Prostate gland (tissue), 2 donors: Measurements from ENCODE around the gene HOXA7. TPM values are rescaled to one million over a fixed set of nuclear protein-coding genes. Genes with fewer than 3 reads are reported as not detected.

Experiments
- DNase-seq: peaks from one replicate; pipeline ENCODE4 v3.0.0-alpha.2; 2019; ENCODE audit warnings: low spot score
- H3K27ac ChIP-seq, 2 donors: fragments of 200-600 bp; sonication (generic); 2 replicates each; pipeline ENCODE4 v1.5.1; 2017 to 2019
- H3K27me3 ChIP-seq: fragments of 200-600 bp; sonication (generic); replicated peaks from 2 replicates; pipeline ENCODE4 v1.5.1; 2019; ENCODE audit not compliant: insufficient read depth
- H3K36me3 ChIP-seq, 2 donors: fragments of 200-600 bp; sonication (generic); 1 replicate in 1 of 2; 2 replicates in 1 of 2; pipeline versions ENCODE4 v1.5.1 to v1.8.1; 2017 to 2019
- H3K4me1 ChIP-seq: fragments of 200-600 bp; sonication (generic); replicated peaks from 2 replicates; pipeline ENCODE4 v1.5.1; 2019
- H3K4me3 ChIP-seq, 2 donors: fragments of 200-600 bp; sonication (generic); 2 replicates each; pipeline ENCODE4 v1.5.1; 2017 to 2019
- H3K9me3 ChIP-seq: fragments of 200-600 bp; sonication (generic); 2 replicates; pipeline ENCODE4 v1.5.1; 2017
- POLR2A ChIP-seq: fragments of 450-650 bp; IDR thresholded peaks from one replicate; pipeline ENCODE4 v1.6.1; 2016; ENCODE audit warnings: antibody characterized with exemption, mild to moderate bottlenecking
- POLR2AphosphoS5 ChIP-seq: sonication (generic); formaldehyde crosslinking; IDR thresholded peaks from one replicate; pipeline ENCODE4 v1.6.1; 2017; ENCODE audit warnings: antibody characterized with exemption
- WGBS: methylation state at CpG from one replicate; pipeline ENCODE4 v1.1.5; 2018; 5-methylcytosine and 5-hydroxymethylcytosine counted together
- intact Hi-C: fragments of 100-400 bp; cut with DNase I; formaldehyde crosslinking; loops from one replicate; pipeline ENCODE4 v1.14.2; 2022
- total RNA-seq, 2 donors: library from RNA; depleted of rRNA; stranded (reverse); fragments of >200 nt; gene quantifications; one replicate each; pipeline ENCODE4 v1.1.0, GENCODE V29; 2016
- TF ChIP-seq, protein P1 (sequence below), 4 experiments: fragments of 200-600 bp in 2 of 4; fragments of 450-650 bp in 2 of 4; sonication (generic) in 2 of 4; IDR thresholded peaks; 1 replicate in 3 of 4; 2 replicates in 1 of 4; pipeline ENCODE4 v1.5.1; 2016 to 2019; ENCODE audit warnings: antibody characterized with exemption in 4 of 4, mild to moderate bottlenecking in 2 of 4, moderate library complexity in 2 of 4

HOXA7 gene
- total RNA-seq, 2 donors from 2014 or later, result 2.2 to 4.6 TPM

DNA sequence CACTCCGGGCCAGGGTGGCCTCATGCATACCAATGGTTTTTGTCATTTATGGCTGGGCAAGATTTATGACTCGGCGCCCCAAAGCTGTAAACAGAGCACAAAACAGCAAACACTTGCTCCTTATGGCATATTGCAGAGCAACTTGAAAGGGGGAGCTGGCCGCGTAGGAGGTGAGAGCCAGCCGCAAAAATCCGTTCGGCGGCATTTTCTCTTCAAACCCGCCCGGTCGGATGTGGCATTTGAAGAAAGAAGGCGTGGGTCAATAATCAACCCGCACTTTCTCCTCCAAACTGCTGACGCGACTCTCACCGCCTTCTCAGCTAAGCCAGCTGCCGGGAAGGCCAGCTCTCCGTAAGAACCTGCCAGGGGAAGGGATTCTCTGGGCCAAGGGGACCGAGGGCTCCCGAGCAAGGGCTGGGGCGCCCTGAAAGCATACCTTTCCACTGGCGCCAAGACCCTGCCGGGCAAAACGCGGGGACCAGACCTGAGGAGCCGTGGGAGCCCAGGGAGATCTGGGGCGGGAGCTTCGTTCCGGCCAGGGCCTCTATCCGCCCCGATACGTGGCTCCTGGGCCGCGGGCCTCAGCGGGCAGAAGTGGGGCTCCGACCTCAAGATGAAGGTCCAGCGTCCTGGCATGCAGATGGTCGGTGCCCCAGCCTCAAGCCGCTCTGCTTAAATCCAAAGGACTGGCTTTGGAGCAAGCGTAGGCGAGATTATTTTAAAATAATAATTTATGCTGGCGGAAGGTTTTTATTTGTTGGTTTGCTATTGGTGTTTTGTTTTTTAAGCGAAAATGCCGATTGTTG lies 41.1 kb downstream of the HOXA7 start:
- peak; percentile 65 for DNase-seq
- WGBS, result 43% methylated on average over 35 of the region's 45 CpGs
- intact Hi-C loops, result no loop called here
- TF ChIP-seq POLR2AphosphoS5, result peak; percentile 64
- peak; percentile 43 for TF ChIP-seq POLR2A
- TF ChIP-seq, protein P1, sequence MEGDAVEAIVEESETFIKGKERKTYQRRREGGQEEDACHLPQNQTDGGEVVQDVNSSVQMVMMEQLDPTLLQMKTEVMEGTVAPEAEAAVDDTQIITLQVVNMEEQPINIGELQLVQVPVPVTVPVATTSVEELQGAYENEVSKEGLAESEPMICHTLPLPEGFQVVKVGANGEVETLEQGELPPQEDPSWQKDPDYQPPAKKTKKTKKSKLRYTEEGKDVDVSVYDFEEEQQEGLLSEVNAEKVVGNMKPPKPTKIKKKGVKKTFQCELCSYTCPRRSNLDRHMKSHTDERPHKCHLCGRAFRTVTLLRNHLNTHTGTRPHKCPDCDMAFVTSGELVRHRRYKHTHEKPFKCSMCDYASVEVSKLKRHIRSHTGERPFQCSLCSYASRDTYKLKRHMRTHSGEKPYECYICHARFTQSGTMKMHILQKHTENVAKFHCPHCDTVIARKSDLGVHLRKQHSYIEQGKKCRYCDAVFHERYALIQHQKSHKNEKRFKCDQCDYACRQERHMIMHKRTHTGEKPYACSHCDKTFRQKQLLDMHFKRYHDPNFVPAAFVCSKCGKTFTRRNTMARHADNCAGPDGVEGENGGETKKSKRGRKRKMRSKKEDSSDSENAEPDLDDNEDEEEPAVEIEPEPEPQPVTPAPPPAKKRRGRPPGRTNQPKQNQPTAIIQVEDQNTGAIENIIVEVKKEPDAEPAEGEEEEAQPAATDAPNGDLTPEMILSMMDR (IDR thresholded peaks at IDR 0.05), result no peak
- Histone ChIP-seq H3K27me3 (no peaks in the 10 kb centered on the region), H3K36me3 (no peaks in the 10 kb centered on the region), H3K9me3 (no peaks in the 10 kb centered on the region), H3K27ac (peak overlapping the region; percentile 64 to 71), H3K4me3 (peak overlapping the region; percentile 6 to 30), H3K4me1 (peaks cover 1% of the 10 kb centered on the region)

DNA sequence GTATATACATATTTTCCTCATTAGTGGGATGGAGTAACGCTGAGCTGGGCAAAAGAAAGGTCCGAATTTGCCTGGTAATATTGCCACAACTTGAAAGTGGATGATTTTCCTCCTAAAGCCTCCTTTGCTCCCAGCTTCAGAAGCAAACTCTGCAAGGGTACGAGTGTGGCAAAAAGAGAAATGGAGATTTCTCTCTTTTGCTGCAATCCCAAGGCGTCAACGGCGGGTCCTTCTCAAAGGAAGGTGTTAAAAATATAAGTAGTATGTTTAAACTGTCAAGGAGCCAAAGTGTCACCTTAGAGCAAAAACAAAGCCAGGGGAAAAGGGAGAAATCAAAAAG lies 41.6 kb downstream of the HOXA7 start:
- no peaks in the 10 kb centered on the region for H3K27me3 ChIP-seq
- 31% methylated on average over 6 of the region's 6 CpGs for WGBS

DNA sequence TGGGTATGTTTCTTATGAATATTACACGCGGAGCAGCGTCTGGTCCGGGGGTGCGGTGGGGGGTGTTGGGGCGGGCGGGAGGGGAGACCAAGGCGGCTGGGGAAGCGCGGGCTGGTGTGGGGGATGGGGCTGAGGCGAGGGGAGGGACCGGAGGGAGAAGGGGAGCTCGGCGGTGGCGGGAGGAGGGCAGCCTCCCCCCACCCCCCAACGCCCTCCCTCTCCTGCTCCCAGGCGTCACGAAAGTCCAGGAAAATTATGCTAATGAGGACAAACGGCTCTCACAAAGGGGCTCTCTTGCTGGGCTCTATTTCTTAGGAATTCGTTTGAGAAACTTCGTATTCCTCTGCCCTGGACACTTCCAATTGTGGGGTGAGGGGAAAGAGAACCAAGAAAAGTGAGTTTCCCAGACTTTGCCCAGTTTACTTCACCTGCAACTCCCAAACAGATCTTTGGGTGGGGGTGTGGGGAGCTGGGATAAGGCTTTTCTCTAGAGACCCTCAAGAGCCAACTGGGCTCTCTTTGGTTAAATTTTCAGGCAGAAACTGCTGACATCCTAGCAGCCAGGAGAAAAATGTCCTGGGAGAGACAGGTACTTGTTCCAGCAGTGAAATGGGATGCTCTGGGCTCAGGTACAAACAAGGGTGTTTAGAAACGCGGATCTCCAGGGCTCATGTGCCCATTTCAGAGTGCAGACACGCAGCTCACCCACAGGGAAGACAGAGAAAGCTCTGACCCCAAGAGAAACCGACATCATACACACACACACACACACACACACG lies 42.3 kb downstream of the HOXA7 start:
- 19% methylated on average over 18 of the region's 26 CpGs for WGBS
- no peaks in the 10 kb centered on the region for H3K27me3 ChIP-seq
- H3K27ac ChIP-seq, result peak overlapping the region; percentile 80 to 87
- TF ChIP-seq POLR2A (no peak), POLR2AphosphoS5 (no peak)
- TF ChIP-seq, protein P1 (IDR thresholded peaks at IDR 0.05), result no peak
- H3K36me3 ChIP-seq, result no peaks in the 10 kb centered on the region
- peaks cover 3% of the 10 kb centered on the region for H3K4me1 ChIP-seq
- DNase-seq, result peak; percentile 56
- intact Hi-C loops, result loop anchor here (2.0 kb wide), 1 partner anchor 17 kb away; no protein-coding TSS in a partner anchor
- H3K9me3 ChIP-seq, result no peaks in the 10 kb centered on the region
- H3K4me3 ChIP-seq, result peak overlapping the region; percentile 50

More for the DNA sequence above, 41.6 kb downstream of the HOXA7 start:
- no peak for TF ChIP-seq POLR2AphosphoS5
- no peak for TF ChIP-seq POLR2A
- TF ChIP-seq, protein P1 (IDR thresholded peaks at IDR 0.05), result no peak
- Histone ChIP-seq H3K27ac (peak overlapping the region; percentile 64 to 71), H3K36me3 (no peaks in the 10 kb centered on the region), H3K9me3 (no peaks in the 10 kb centered on the region), H3K4me1 (peaks cover 3% of the 10 kb centered on the region), H3K4me3 (peak overlapping the region in 1 of 2 donors; percentile 30)
- intact Hi-C loops, result no loop called here
- no peak for DNase-seq

DNA sequence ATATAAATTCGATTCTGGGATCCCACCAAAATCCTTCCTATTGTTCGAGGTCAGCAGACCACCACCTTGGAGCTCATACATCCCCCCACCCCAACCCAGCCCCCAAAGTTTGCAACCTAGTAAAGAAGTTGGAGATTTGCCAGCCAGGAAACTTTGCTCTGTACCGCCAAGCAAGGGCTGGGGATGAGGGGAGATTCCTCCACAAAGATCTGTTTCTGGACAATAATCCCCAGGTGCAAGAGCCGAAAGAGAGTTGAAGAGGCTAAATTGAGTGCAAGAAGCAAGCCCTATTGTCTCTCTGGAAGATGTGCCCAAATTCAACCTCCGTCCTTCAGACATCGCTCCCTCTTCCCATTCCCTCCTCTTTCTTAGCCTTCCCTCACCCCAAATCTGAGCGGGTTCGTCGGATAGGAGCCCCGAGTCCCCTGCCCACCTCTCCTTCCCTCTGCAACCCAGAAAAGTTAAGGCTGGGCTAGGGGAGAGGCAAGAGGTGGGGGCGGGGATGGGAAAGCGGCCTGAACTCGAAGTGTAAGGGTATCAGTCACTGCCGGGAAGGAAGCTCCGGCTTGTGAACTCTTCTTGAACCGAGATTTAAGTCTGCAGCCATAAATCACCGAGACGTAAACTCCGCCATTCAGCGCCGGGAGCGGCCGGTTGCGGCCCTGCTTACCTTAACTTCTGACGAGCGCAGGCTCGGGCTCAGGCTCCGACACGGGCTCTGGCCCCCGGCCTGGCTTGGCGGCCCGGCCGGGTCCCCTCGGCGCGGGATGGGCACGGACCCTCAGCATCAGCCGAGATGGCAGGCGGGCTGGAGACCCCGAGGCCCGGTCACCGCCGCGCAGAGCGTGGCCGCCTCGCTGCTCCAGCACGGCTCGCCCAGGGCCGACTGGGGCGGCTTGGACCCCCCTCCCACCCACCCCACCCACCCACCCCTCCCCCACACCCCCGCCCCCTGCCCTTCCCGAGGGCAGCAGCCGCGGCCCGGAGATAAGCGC lies 43.2 kb downstream of the HOXA7 start:
- H3K4me1 ChIP-seq, result peaks cover 3% of the 10 kb centered on the region
- peak; percentile 80 for DNase-seq
- WGBS, result 16% methylated on average over 30 of the region's 57 CpGs
- peak overlapping the region; percentile 80 to 87 for H3K27ac ChIP-seq
- H3K4me3 ChIP-seq, result peak overlapping the region; percentile 50
- H3K9me3 ChIP-seq, result no peaks in the 10 kb centered on the region
- TF ChIP-seq POLR2AphosphoS5, result peak; percentile 80
- TF ChIP-seq POLR2A, result peak; percentile 65
- TF ChIP-seq, protein P1 (IDR thresholded peaks at IDR 0.05), result no peak
- intact Hi-C loops, result loop anchor here (2.0 kb wide), 1 partner anchor 16 kb away; no protein-coding TSS in a partner anchor
- no peaks in the 10 kb centered on the region for H3K36me3 ChIP-seq
- H3K27me3 ChIP-seq, result no peaks in the 10 kb centered on the region
